ENCODE data around the gene PIGV.

- TF ChIP-seq, protein P1, sequence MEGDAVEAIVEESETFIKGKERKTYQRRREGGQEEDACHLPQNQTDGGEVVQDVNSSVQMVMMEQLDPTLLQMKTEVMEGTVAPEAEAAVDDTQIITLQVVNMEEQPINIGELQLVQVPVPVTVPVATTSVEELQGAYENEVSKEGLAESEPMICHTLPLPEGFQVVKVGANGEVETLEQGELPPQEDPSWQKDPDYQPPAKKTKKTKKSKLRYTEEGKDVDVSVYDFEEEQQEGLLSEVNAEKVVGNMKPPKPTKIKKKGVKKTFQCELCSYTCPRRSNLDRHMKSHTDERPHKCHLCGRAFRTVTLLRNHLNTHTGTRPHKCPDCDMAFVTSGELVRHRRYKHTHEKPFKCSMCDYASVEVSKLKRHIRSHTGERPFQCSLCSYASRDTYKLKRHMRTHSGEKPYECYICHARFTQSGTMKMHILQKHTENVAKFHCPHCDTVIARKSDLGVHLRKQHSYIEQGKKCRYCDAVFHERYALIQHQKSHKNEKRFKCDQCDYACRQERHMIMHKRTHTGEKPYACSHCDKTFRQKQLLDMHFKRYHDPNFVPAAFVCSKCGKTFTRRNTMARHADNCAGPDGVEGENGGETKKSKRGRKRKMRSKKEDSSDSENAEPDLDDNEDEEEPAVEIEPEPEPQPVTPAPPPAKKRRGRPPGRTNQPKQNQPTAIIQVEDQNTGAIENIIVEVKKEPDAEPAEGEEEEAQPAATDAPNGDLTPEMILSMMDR (IDR thresholded peaks at IDR 0.05): no peak
- no peak for TF ChIP-seq POLR2AphosphoS5 (IDR thresholded peaks at IDR 0.05)
- TF ChIP-seq POLR2A (IDR thresholded peaks at IDR 0.05; ENCODE audit: low read depth): no peak
Measured at GRCh38 chr1:26785611-26786436, 1.9 kb upstream of the PIGV start.

Measured in esophagus muscularis mucosa (tissue), 3 donors.